K562 treated with DMSO at 1 percent for 12 hours (cell line): ENCODE data around the gene TNK1. TPM values are rescaled to one million over a fixed set of nuclear protein-coding genes. Genes with fewer than 3 reads are reported as not detected.

Source experiments
- total RNA-seq: library from RNA; unstranded; fragments of 300-600 nt; gene quantifications from 2 replicates; pipeline ENCODE4 v1.2.3, GENCODE V29; 2022; ENCODE audit not compliant: insufficient read depth

The TNK1 gene
- 4.7 and 6.0 TPM in 2 replicates for total RNA-seq

GRCh38 chr17:7380855-7381683 is at the start of gene TNK1:
Gene TNK1, plus strand, starts transcription at chr17:7381089. Its CDS starts 1,838 bp downstream, at chr17:7382927.

GRCh38 chr17:7336240-7337175 is 44.4 kb upstream of the TNK1 start, which contains the start of gene ACAP1:
Gene ACAP1, plus strand, starts transcription at chr17:7336529. Its CDS starts 206 bp downstream, at chr17:7336735.

GRCh38 chr17:7351665-7352502 is 29.0 kb upstream of the TNK1 start, which contains the start of gene KCTD11:
Gene KCTD11, plus strand, starts transcription at chr17:7352162.

GRCh38 chr17:7355053-7355452 is 25.8 kb upstream of the TNK1 start, which contains the start of gene TMEM95:
Gene TMEM95, plus strand, starts transcription at chr17:7355156. Its CDS starts 49 bp downstream, at chr17:7355205.

GRCh38 chr17:7394452-7395191 is 13.7 kb downstream of the TNK1 start, which contains the start of gene PLSCR3:
Gene PLSCR3, minus strand, starts transcription at chr17:7394525. Its CDS starts 415 bp downstream, at chr17:7394110.

GRCh38 chr17:7403977-7404736 is 23.3 kb downstream of the TNK1 start, which contains the start of gene TMEM256:
Gene TMEM256, minus strand, starts transcription at chr17:7404097. Its CDS starts 13 bp downstream, at chr17:7404084.

GRCh38 chr17:7407485-7408251 is 26.8 kb downstream of the TNK1 start, which contains the start of gene NLGN2:
Gene NLGN2, plus strand, starts transcription at chr17:7407845. Its CDS starts 411 bp downstream, at chr17:7408256.

GRCh38 chr17:7419819-7420610 is 39.1 kb downstream of the TNK1 start, which contains the start of gene SPEM1:
Gene SPEM1, plus strand, starts transcription at chr17:7420324. Its CDS starts 61 bp downstream, at chr17:7420385.

GRCh38 chr17:7425316-7425715 is 44.4 kb downstream of the TNK1 start, which contains the start of gene SPEM2:
Gene SPEM2, plus strand, starts transcription at chr17:7425616. Its CDS starts 73 bp downstream, at chr17:7425689.

GRCh38 chr17:7428557-7428956 is 47.7 kb downstream of the TNK1 start, which contains the start of gene SPEM3:
Gene SPEM3, plus strand, starts transcription at chr17:7428857. Its CDS starts 46 bp downstream, at chr17:7428903.

Other genes with a start within 250 kb of the TNK1 start
- gene ASGR1, start 201.7 kb upstream of the TNK1 start, total RNA-seq, result not detected in 2 replicates
- gene DLG4, start 161.3 kb upstream of the TNK1 start, total RNA-seq, result 2.6 and 2.8 TPM in 2 replicates
- 256 and 286 TPM in 2 replicates for gene ACADVL, start 161.2 kb upstream of the TNK1 start, total RNA-seq
- gene DVL2, start 146.6 kb upstream of the TNK1 start, total RNA-seq, result 32.1 and 61.1 TPM in 2 replicates
- gene PHF23, start 141.6 kb upstream of the TNK1 start, total RNA-seq, result 23.0 and 29.8 TPM in 2 replicates
- 233 and 263 TPM in 2 replicates for gene GABARAP, start 138.6 kb upstream of the TNK1 start, total RNA-seq
- 60.4 and 70.5 TPM in 2 replicates for gene CTDNEP1, start 129.4 kb upstream of the TNK1 start, total RNA-seq
- 55.2 and 59.1 TPM in 2 replicates for gene ELP5, start 128.9 kb upstream of the TNK1 start, total RNA-seq
- gene CLDN7, start 118.6 kb upstream of the TNK1 start, total RNA-seq, result 15.9 and 34.5 TPM in 2 replicates
- not detected in 2 replicates for gene SLC2A4, start 99.4 kb upstream of the TNK1 start, total RNA-seq
- not detected in 2 replicates for gene YBX2, start 86.5 kb upstream of the TNK1 start, total RNA-seq
- 279 and 294 TPM in 2 replicates for gene EIF5A, start 73.5 kb upstream of the TNK1 start, total RNA-seq
- gene GPS2, start 65.7 kb upstream of the TNK1 start, total RNA-seq, result 43.1 and 74.6 TPM in 2 replicates
- gene NEURL4, start 51.8 kb upstream of the TNK1 start, total RNA-seq, result 7.2 and 16.1 TPM in 2 replicates
- 2.4 and 3.7 TPM in 2 replicates for gene ACAP1, start 44.6 kb upstream of the TNK1 start, total RNA-seq
- 4.2 and 6.3 TPM in 2 replicates for gene KCTD11, start 28.9 kb upstream of the TNK1 start, total RNA-seq
- gene TMEM95, start 25.9 kb upstream of the TNK1 start, total RNA-seq, result not detected in 2 replicates
- 7.2 and 9.4 TPM in 2 replicates for gene PLSCR3, start 13.4 kb downstream of the TNK1 start, total RNA-seq
- gene TMEM256, start 23.0 kb downstream of the TNK1 start, total RNA-seq, result 43.4 and 76.9 TPM in 2 replicates
- 4.4 and 13.0 TPM in 2 replicates for gene NLGN2, start 26.8 kb downstream of the TNK1 start, total RNA-seq
- gene SPEM1, start 39.2 kb downstream of the TNK1 start, total RNA-seq, result not detected in 2 replicates
- gene SPEM2, start 44.5 kb downstream of the TNK1 start, total RNA-seq, result not detected in 2 replicates
- not detected in 2 replicates for gene SPEM3, start 47.8 kb downstream of the TNK1 start, total RNA-seq
- gene TMEM102, start 54.3 kb downstream of the TNK1 start, total RNA-seq, result 12.3 and 12.6 TPM in 2 replicates
- 3.8 and 6.1 TPM in 2 replicates for gene FGF11, start 58.4 kb downstream of the TNK1 start, total RNA-seq
- 10.1 and 10.9 TPM in 2 replicates for gene CHRNB1, start 64.0 kb downstream of the TNK1 start, total RNA-seq
- gene ZBTB4, start 98.5 kb downstream of the TNK1 start, total RNA-seq, result 1.2 and 5.1 TPM in 2 replicates
- gene SLC35G6, start 100.4 kb downstream of the TNK1 start, total RNA-seq, result not detected in 2 replicates
- 19.1 and 87.4 TPM in 2 replicates for gene POLR2A, start 103.3 kb downstream of the TNK1 start, total RNA-seq
- 0.73 TPM in 1 of 2 replicates, not detected in the other for gene TNFSF12, start 168.0 kb downstream of the TNK1 start, total RNA-seq
- gene TNFSF13, start 177.7 kb downstream of the TNK1 start, total RNA-seq, result 2.0 TPM in 1 of 2 replicates, not detected in the other
- gene SENP3, start 180.8 kb downstream of the TNK1 start, total RNA-seq, result 34.6 and 35.9 TPM in 2 replicates
- 29.0 and 33.7 TPM in 2 replicates for gene CD68, start 198.5 kb downstream of the TNK1 start, total RNA-seq
- 58.4 and 59.6 TPM in 2 replicates for gene MPDU1, start 202.8 kb downstream of the TNK1 start, total RNA-seq
- gene SOX15, start 209.0 kb downstream of the TNK1 start, total RNA-seq, result 2.3 and 5.6 TPM in 2 replicates
- 43.7 and 60.0 TPM in 2 replicates for gene FXR2, start 233.8 kb downstream of the TNK1 start, total RNA-seq
- 61.5 and 61.6 TPM in 2 replicates for gene SAT2, start 246.7 kb downstream of the TNK1 start, total RNA-seq
- not detected in 2 replicates for gene SHBG, start 249.0 kb downstream of the TNK1 start, total RNA-seq